SK-N-SH (cell line): ENCODE results near the gene LSM14B. TPM values are rescaled to one million over a fixed set of nuclear protein-coding genes. Genes with fewer than 3 reads are reported as not detected.

ENCODE experiments used
- CTCF ChIA-PET: fragments of 300-600, 350-600 bp; formaldehyde crosslinking; extraction: SDS; loops from one replicate; lab custom pipeline; 2021; lab: Yijun Ruan, JAX
- POLR2A ChIA-PET: fragments of 350-600 bp; sonication (Branson Sonifier 250); formaldehyde crosslinking; extraction: SDS; loops from one replicate; lab custom pipeline; 2020; ENCODE audit warnings: antibody characterized with exemption, inconsistent platforms; lab: Yijun Ruan, JAX
- DNase-seq: peaks from one replicate; pipeline ENCODE4 v3.0.0; 2012
- H2AFZ ChIP-seq: fragments of 200-600 bp; sonication (generic); 2 replicates; pipeline ENCODE4 v1.8.1; 2016; ENCODE audit warnings: antibody characterized with exemption, mild to moderate bottlenecking, low read depth
- H3F3A ChIP-seq: fragments of 200-600 bp; sonication (generic); replicated peaks from 2 replicates; pipeline ENCODE3; 2016; ENCODE audit warnings: antibody characterized with exemption, mild to moderate bottlenecking; ENCODE audit not compliant: insufficient read depth
- H3K27ac ChIP-seq, 2 experiments: fragments of 200-500 bp in 1 of 2; fragments of 200-600 bp in 1 of 2; sonication (Bioruptor generic) in 1 of 2; sonication (generic), shearing (Covaris generic) in 1 of 2; 2 replicates each; pipeline versions ENCODE4 v1.5.1 to v1.6.1; 2014 to 2016; ENCODE audit warnings: low read depth in 2 of 2, inconsistent platforms in 1 of 2, low read length in 1 of 2, mild to moderate bottlenecking in 1 of 2, mixed read lengths in 1 of 2
- H3K27me3 ChIP-seq: fragments of 200-600 bp; sonication (generic), shearing (Covaris generic); 2 replicates; pipeline ENCODE4 v1.6.1; 2016; ENCODE audit warnings: mixed run types; ENCODE audit not compliant: insufficient read depth
- H3K36me3 ChIP-seq, 2 experiments: fragments of 200-500 bp in 1 of 2; fragments of 200-600 bp in 1 of 2; sonication (Bioruptor generic) in 1 of 2; sonication (generic) in 1 of 2; replicated peaks in 1 of 2; 2 replicates each; pipeline versions ENCODE3 to v1.5.1; 2014 to 2016; ENCODE audit warnings: low read length in 1 of 2, mild to moderate bottlenecking in 1 of 2; ENCODE audit not compliant: insufficient read depth in 2 of 2, control insufficient read depth in 1 of 2
- H3K4me1 ChIP-seq, 2 experiments: fragments of 200-500 bp in 1 of 2; fragments of 200-600 bp in 1 of 2; sonication (Bioruptor generic) in 1 of 2; sonication (generic), shearing (Covaris generic) in 1 of 2; 2 replicates each; pipeline versions ENCODE4 v1.5.1 to v1.6.1; 2014 to 2016; ENCODE audit warnings: low read depth in 1 of 2, low read length in 1 of 2, mixed run types in 1 of 2; ENCODE audit not compliant: insufficient read depth in 2 of 2, control insufficient read depth in 1 of 2
- H3K4me2 ChIP-seq: fragments of 200-600 bp; sonication (generic), shearing (Covaris generic); 2 replicates; pipeline ENCODE4 v1.6.1; 2017; ENCODE audit warnings: mixed run types
- H3K4me3 ChIP-seq, 2 experiments: fragments of 200-500 bp in 1 of 2; fragments of 200-600 bp in 1 of 2; sonication (Bioruptor generic) in 1 of 2; sonication (generic), shearing (Covaris generic) in 1 of 2; 2 replicates each; pipeline versions ENCODE4 v1.5.1 to v1.8.1; 2014 to 2016; ENCODE audit warnings: low read depth in 2 of 2, inconsistent platforms in 1 of 2, low read length in 1 of 2, mild to moderate bottlenecking in 1 of 2, mixed read lengths in 1 of 2, moderate library complexity in 1 of 2
- H3K79me2 ChIP-seq: fragments of 200-600 bp; sonication (generic); 2 replicates; pipeline ENCODE4 v1.8.1; 2017; ENCODE audit warnings: mild to moderate bottlenecking; ENCODE audit not compliant: insufficient read depth
- H3K9ac ChIP-seq: fragments of 200-600 bp; sonication (generic); 2 replicates; pipeline ENCODE4 v1.6.1; 2017; ENCODE audit warnings: mixed run types
- H3K9me2 ChIP-seq: fragments of 200-600 bp; sonication (generic); 2 replicates; pipeline ENCODE4 v1.6.1; 2017; ENCODE audit warnings: mixed run types
- H3K9me3 ChIP-seq: fragments of 200-600 bp; sonication (generic); 2 replicates; pipeline ENCODE4 v1.6.1; 2017; ENCODE audit warnings: mixed run types, mild to moderate bottlenecking, moderate library complexity
- H4K20me1 ChIP-seq: fragments of 200-600 bp; sonication (generic); 2 replicates; pipeline ENCODE4 v1.6.1; 2017; ENCODE audit warnings: mild to moderate bottlenecking, mixed run types; ENCODE audit not compliant: insufficient read depth
- CHD2 ChIP-seq: fragments of 150-350 bp; IDR thresholded peaks from 2 replicates; pipeline ENCODE4 v1.6.1; 2018; ENCODE audit warnings: low read length; ENCODE audit not compliant: partially characterized antibody
- EZH2phosphoT487 ChIP-seq: fragments of 200-600 bp; sonication (generic); IDR thresholded peaks from 2 replicates; pipeline ENCODE4 v1.6.1; 2017; ENCODE audit warnings: low read depth, mixed run types, mild to moderate bottlenecking, antibody characterized with exemption, moderate library complexity, borderline replicate concordance
- FOXJ3 ChIP-seq: sonication (generic); formaldehyde crosslinking; IDR thresholded peaks from 2 replicates; pipeline ENCODE4 v1.5.1; 2020; ENCODE audit warnings: mild to moderate bottlenecking, missing genetic modification reagents
- GATA2 ChIP-seq: sonication (generic); formaldehyde crosslinking; IDR thresholded peaks from 2 replicates; pipeline ENCODE4 v1.5.0; 2020; ENCODE audit warnings: mild to moderate bottlenecking, missing genetic modification reagents
- MEF2A ChIP-seq: IDR thresholded peaks from 2 replicates; pipeline ENCODE4 v1.4.0; 2012; ENCODE audit warnings: low read depth, borderline replicate concordance
- MXI1 ChIP-seq: IDR thresholded peaks from 2 replicates; pipeline ENCODE4 v1.6.1; 2012; ENCODE audit warnings: mild to moderate bottlenecking, low read depth, low read length, improper control_type of control experiment
- RCOR1 ChIP-seq: fragments of 150-350 bp; IDR thresholded peaks from 2 replicates; pipeline ENCODE4 v1.6.1; 2017; ENCODE audit warnings: antibody characterized with exemption, low read length
- RFX5 ChIP-seq: IDR thresholded peaks from 2 replicates; pipeline ENCODE4 v1.6.1; 2012; ENCODE audit warnings: mild to moderate bottlenecking, improper control_type of control experiment, low read length
- TCF12 ChIP-seq: IDR thresholded peaks from 2 replicates; pipeline ENCODE4 v1.4.0; 2012
- WGBS: methylation state at CpG from one replicate; pipeline ENCODE4 v1.1.6; 2017; ENCODE audit warnings: low lambda C conversion rate; 5-methylcytosine and 5-hydroxymethylcytosine counted together
- polyA plus RNA-seq, 3 experiments: library from polyadenylated mRNA; depleted of rRNA; stranded (reverse); fragments of >200 nt; gene quantifications; 2 replicates each; pipeline ENCODE4 v1.2.3, GENCODE V29; 2012
- TF ChIP-seq, protein P1 (sequence below): IDR thresholded peaks from 2 replicates; pipeline ENCODE4 v1.4.0; 2012; ENCODE audit warnings: low read depth, borderline replicate concordance
- TF ChIP-seq, protein P2 (sequence below): IDR thresholded peaks from 2 replicates; pipeline ENCODE4 v1.4.0; 2012; ENCODE audit warnings: low read depth
- TF ChIP-seq, protein P3 (sequence below): fragments of 150-350 bp; IDR thresholded peaks from 2 replicates; pipeline ENCODE4 v1.6.1; 2016; ENCODE audit warnings: mild to moderate bottlenecking, low read depth, low read length

The LSM14B gene
- polyA plus RNA-seq, 1 of the 3 experiments (the other 2 are of a cell fraction) = 64.6 TPM

DNA sequence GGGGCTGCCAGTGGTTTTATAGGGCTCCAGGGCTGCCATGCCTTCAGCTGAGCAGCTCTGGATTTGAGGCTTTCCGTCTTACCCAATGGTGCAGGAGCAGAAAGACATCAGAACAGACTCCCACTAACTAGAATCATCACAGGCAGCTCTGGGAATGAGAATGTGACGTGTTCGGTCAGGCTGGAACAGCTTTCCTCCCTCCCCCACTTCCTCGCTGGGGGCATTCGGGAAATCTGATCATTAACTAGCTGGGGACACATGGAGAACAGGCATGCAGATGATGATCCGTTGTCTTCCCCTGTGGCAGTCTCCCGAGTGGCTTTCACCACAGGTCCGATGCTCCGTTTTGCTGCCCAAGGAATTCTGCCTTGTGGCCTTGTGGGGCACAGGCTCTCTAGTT lies 55.0 kb downstream of the LSM14B start:
- H2AFZ ChIP-seq = no peak overlapping the region
- POLR2A ChIA-PET = interaction anchor here (0.7 to 1.0 kb wide), 3 partner anchors 25 to 111 kb away, joined by 3 to 4 read pairs (median 3); no protein-coding TSS in a partner anchor
- H3K4me1 ChIP-seq = peaks cover 0 to 12% of the 10 kb centered on the region in 2 experiments; a peak in 1 of 4 replicates
- no peaks in the 10 kb centered on the region for H3K9me3 ChIP-seq
- H3K9ac ChIP-seq = no peak overlapping the region
- CTCF ChIA-PET = interaction anchor here (1.6 kb wide), 1 partner anchor 41 kb away, joined by 4 read pairs; no protein-coding TSS in a partner anchor
- H3K79me2 ChIP-seq = peaks cover 5% of the 10 kb centered on the region; the same call in 1 of the 2 replicates
- no peaks in the 10 kb centered on the region for H3K27me3 ChIP-seq
- peak; percentile 86 for DNase-seq
- 74% methylated on average over 9 of the region's 9 CpGs for WGBS
- H3K4me2 ChIP-seq = no peak overlapping the region
- no peaks in the 10 kb centered on the region for H4K20me1 ChIP-seq
- peak overlapping the region in 1 of 2 experiments; percentile 81; a peak in 2 of 4 replicates for H3K27ac ChIP-seq
- H3F3A ChIP-seq = peaks cover 23% of the 10 kb centered on the region
- H3K36me3 ChIP-seq = peaks cover 14 to 31% of the 10 kb centered on the region in 2 experiments
- H3K4me3 ChIP-seq = no peak overlapping the region
- H3K9me2 ChIP-seq = no peaks in the 10 kb centered on the region
- TF ChIP-seq RCOR1 (peak; percentile 57), CHD2 (peak; percentile 62), TCF12 (no peak), MXI1 (peak; percentile 71)

DNA sequence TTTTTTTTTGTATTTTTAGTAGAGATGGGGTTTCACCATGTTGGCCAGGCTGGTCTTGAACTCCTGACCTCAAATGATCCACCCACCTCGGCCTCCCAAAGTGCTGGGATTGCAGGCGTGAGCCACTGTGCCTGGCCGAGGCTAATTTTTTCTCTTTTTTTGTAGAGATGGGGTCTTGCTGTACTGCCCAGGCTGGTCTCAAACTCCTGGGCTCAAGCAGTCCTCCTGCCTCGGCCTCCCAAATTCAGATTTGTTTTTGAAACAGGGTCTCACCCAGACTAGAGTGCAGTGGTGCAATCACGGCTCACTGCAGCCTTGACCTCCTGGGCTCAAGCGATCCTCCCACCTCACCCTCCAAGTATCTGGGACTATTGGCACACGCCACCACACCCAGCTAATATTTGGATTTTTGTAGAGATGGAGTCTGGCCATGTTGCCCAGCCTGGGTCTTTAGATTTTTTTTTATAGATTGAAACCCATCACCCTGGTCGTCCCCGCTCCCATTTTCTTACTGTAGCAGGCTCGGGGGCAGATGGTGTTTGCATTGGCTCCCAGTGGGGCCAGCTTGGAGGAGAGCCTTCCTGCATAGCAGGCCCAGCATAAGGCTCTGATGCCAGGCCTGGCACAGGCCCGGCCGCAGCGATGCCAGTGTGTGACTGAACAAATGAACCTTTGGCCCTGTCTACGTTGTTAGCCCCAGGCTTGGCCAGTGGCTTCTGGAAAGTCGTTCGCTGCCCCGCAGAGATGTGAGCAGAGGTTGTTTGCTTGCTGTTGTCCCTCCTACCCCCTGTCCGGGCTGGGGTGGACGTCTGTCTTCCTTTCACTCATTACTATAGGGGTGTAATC lies 56.3 kb downstream of the LSM14B start:
- Histone ChIP-seq H3K4me1 (peaks cover 0 to 13% of the 10 kb centered on the region in 2 experiments; a peak in 1 of 4 replicates), H4K20me1 (no peaks in the 10 kb centered on the region), H3K4me2 (no peak overlapping the region), H3K9me3 (no peaks in the 10 kb centered on the region), H3K9ac (no peak overlapping the region)
- DNase-seq = no peak
- no peak for TF ChIP-seq FOXJ3 (CRISPR knock-in tag)
- no peak for TF ChIP-seq RCOR1
- no peak for TF ChIP-seq MEF2A
- no peak for TF ChIP-seq GATA2
- no peak for TF ChIP-seq RFX5
- no peak for TF ChIP-seq EZH2phosphoT487
- TF ChIP-seq, all 33 proteins: peak for 0
- 94% methylated on average over 16 of the region's 19 CpGs for WGBS
- H3K36me3 ChIP-seq = peaks cover 14 to 31% of the 10 kb centered on the region in 2 experiments
- no peak overlapping the region for H3K4me3 ChIP-seq
- H3K79me2 ChIP-seq = peaks cover 13% of the 10 kb centered on the region
- H3F3A ChIP-seq = peaks cover 23% of the 10 kb centered on the region
- H3K27me3 ChIP-seq = no peaks in the 10 kb centered on the region
- H3K27ac ChIP-seq = no peak overlapping the region
- H2AFZ ChIP-seq = no peak overlapping the region
- ChIA-PET CTCF (no interaction called here), POLR2A (no interaction called here)
- no peaks in the 10 kb centered on the region for H3K9me2 ChIP-seq

DNA sequence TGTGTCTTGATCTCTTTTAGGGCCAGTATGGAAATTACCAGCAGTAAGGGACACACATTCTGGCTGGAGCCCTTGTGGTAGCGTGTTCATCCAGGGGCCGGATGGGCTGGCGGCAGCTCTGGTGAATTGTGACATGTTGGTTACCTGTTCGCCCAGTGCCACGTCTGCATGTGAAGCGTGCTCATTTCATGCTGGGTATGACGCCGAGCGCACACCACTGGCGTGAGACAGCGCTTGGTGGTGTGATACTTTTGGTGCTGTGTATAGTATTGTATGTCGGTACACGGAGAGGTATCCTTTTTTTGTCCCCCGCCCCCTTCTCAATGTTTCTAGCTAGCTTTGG lies 56.9 kb downstream of the LSM14B start:
- H3K9me3 ChIP-seq = no peaks in the 10 kb centered on the region
- peaks cover 5 to 19% of the 10 kb centered on the region in 2 experiments; a peak in 1 of 4 replicates for H3K4me1 ChIP-seq
- ChIA-PET POLR2A (no interaction called here), CTCF (no interaction called here)
- H3K79me2 ChIP-seq = peaks cover 19% of the 10 kb centered on the region
- H3K36me3 ChIP-seq = peaks cover 14 to 28% of the 10 kb centered on the region in 2 experiments
- 95% methylated on average over 10 of the region's 14 CpGs for WGBS
- H3K9ac ChIP-seq = no peak overlapping the region
- DNase-seq = no peak
- no peaks in the 10 kb centered on the region for H3K9me2 ChIP-seq
- H3K27ac ChIP-seq = no peak overlapping the region
- H4K20me1 ChIP-seq = no peaks in the 10 kb centered on the region
- H2AFZ ChIP-seq = no peak overlapping the region
- no peak overlapping the region for H3K4me3 ChIP-seq
- H3K4me2 ChIP-seq = no peak overlapping the region
- H3F3A ChIP-seq = peaks cover 23% of the 10 kb centered on the region
- no peaks in the 10 kb centered on the region for H3K27me3 ChIP-seq
- TF ChIP-seq, protein P1, sequence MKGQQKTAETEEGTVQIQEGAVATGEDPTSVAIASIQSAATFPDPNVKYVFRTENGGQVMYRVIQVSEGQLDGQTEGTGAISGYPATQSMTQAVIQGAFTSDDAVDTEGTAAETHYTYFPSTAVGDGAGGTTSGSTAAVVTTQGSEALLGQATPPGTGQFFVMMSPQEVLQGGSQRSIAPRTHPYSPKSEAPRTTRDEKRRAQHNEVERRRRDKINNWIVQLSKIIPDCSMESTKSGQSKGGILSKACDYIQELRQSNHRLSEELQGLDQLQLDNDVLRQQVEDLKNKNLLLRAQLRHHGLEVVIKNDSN = no peak
- TF ChIP-seq, protein P2, sequence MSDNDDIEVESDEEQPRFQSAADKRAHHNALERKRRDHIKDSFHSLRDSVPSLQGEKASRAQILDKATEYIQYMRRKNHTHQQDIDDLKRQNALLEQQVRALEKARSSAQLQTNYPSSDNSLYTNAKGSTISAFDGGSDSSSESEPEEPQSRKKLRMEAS = no peak
- TF ChIP-seq, protein P3, sequence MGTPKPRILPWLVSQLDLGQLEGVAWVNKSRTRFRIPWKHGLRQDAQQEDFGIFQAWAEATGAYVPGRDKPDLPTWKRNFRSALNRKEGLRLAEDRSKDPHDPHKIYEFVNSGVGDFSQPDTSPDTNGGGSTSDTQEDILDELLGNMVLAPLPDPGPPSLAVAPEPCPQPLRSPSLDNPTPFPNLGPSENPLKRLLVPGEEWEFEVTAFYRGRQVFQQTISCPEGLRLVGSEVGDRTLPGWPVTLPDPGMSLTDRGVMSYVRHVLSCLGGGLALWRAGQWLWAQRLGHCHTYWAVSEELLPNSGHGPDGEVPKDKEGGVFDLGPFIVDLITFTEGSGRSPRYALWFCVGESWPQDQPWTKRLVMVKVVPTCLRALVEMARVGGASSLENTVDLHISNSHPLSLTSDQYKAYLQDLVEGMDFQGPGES = no peak
- no peak for TF ChIP-seq FOXJ3 (CRISPR knock-in tag)
